Naive thymus-derived CD8-positive, alpha-beta T cell (primary cell): ENCODE results near the gene ITIH4. TPM values are rescaled to one million over a fixed set of nuclear protein-coding genes. Genes with fewer than 3 reads are reported as not detected.

Experiments
- ATAC-seq, 2 donors: fragments of 150-1000 bp; cut with Tn5 transposase in 1 of 2; sonication (Bioruptor Pico), chemical (Tn5 transposase) in 1 of 2; 1 replicate in 1 of 2; 2 replicates in 1 of 2; pipeline ENCODE4 v1.10.0; 2021; ENCODE audit warnings: mild to moderate bottlenecking in 2 of 2, moderate library complexity in 2 of 2
- POLR2A ChIA-PET: fragments of 350-600 bp; sonication (Branson Sonifier 250); formaldehyde crosslinking; loops from one replicate; lab custom pipeline; 2021; ENCODE audit warnings: antibody characterized with exemption; lab: Charles Lee
- DNase-seq, 10 donors: peaks; one replicate each; pipeline versions ENCODE4 v3.0.0 to v3.0.0-alpha.2; 2020 to 2022
- H3K27ac Mint-ChIP-seq, 10 donors: one replicate each; pipeline ENCODE4 v1.8.0; 2020 to 2022; ENCODE audit warnings: mild to moderate bottlenecking in 10 of 10, mixed read lengths in 10 of 10, moderate library complexity in 4 of 10, inconsistent platforms in 1 of 10
- H3K27me3 Mint-ChIP-seq, 5 donors: one replicate each; pipeline ENCODE4 v1.8.0; 2021 to 2022; ENCODE audit warnings: mixed read lengths in 5 of 5
- H3K36me3 Mint-ChIP-seq, 3 donors: one replicate each; pipeline ENCODE4 v1.8.0; 2020 to 2022; ENCODE audit warnings: mixed read lengths in 3 of 3, mild to moderate bottlenecking in 2 of 3, inconsistent platforms in 1 of 3
- H3K4me1 Mint-ChIP-seq, 4 donors: one replicate each; pipeline ENCODE4 v1.8.0; 2021 to 2022; ENCODE audit warnings: mixed read lengths in 4 of 4
- H3K4me3 Mint-ChIP-seq, 10 donors: one replicate each; pipeline ENCODE4 v1.8.0; 2020 to 2022; ENCODE audit warnings: mild to moderate bottlenecking in 10 of 10, mixed read lengths in 10 of 10, moderate library complexity in 6 of 10, inconsistent platforms in 1 of 10
- H3K9me3 Mint-ChIP-seq, 9 donors: one replicate each; pipeline ENCODE4 v1.8.0; 2020 to 2022; ENCODE audit warnings: mixed read lengths in 9 of 9, mild to moderate bottlenecking in 3 of 9, inconsistent platforms in 1 of 9, moderate library complexity in 1 of 9
- microRNA-seq: library from miRNA; unstranded; fragments of <30 nt; microRNA quantifications from one replicate; pipeline ENCODE4 v1.2.0, GENCODE V29; 2022; ENCODE audit warnings: borderline microRNAs expressed
- polyA plus RNA-seq, 3 donors: library from polyadenylated mRNA; unstranded; fragments of 300-500 nt; fragmentation: Illumina TruSeq; gene quantifications; one replicate each; pipeline ENCODE4 v1.2.3, GENCODE V29; 2021
- total RNA-seq, 8 experiments: library from RNA in 2 of 8; stranded (reverse) in 2 of 8; gene quantifications; one replicate each; pipeline ENCODE4 v1.2.3 and lab custom pipeline; 2021 to 2026

The ITIH4 gene
- total and polyA plus RNA-seq, 5 experiments from 2014 or later, result 0.05 to 32.6 (median 14.7) TPM; not detected in 1

- Mint-ChIP-seq H3K9me3 (no peaks in the 10 kb centered on the region), H3K4me1 (peaks cover 20 to 32% (median 21%) of the 10 kb centered on the region in 4 donors), H3K27ac (no peak overlapping the region), H3K36me3 (peaks cover 0 to 3% (median 0%) of the 10 kb centered on the region in 3 donors), H3K4me3 (peak overlapping the region in 1 of 10 donors; percentile 14), H3K27me3 (no peaks in the 10 kb centered on the region)
- POLR2A ChIA-PET, result no interaction called here
- DNase-seq, result peak in 1 of 10 donors; percentile 7
- no peak for ATAC-seq
Measured at GRCh38 chr3:52774066-52774713, 56.3 kb downstream of the ITIH4 start.

DNA sequence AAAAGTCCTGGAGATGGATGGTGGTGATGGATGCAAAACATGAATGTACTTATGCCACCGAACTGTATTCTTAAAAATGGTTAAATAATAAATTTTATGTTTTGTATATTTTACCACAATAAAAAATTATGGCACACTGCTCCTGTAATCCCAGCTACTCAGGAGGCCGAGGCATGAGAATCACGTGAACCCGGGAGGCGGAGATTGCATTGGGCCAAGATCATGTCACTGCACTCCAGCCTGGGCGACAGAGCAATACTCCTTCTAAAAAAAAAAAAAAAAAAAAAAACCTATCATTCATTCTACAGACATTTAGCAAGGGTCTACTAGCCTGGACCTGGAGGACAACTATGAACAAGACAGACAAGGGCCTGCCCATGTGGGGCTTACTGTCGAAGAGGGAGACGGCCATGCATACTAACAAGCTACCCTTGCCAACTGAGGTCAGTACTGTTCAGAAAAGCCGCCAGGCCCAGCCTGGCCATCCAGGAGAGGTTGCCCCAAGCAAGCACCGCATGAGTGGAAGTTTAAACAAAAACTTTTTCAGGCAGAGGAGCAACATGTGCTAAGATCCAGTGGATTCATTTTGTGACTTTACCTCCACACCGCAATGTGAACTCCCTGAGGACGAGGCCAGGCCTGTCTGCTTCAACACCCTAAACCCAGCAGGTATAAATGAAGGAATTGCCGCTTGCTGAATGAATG is 57.0 kb downstream of the ITIH4 start:
- H3K27me3 Mint-ChIP-seq, result no peaks in the 10 kb centered on the region
- peaks cover 21 to 35% (median 22%) of the 10 kb centered on the region in 4 donors for H3K4me1 Mint-ChIP-seq
- H3K9me3 Mint-ChIP-seq, result no peaks in the 10 kb centered on the region
- no peak overlapping the region for H3K4me3 Mint-ChIP-seq
- H3K36me3 Mint-ChIP-seq, result peaks cover 0 to 3% (median 0%) of the 10 kb centered on the region in 3 donors
- POLR2A ChIA-PET, result no interaction called here
- H3K27ac Mint-ChIP-seq, result peak overlapping the region in 1 of 10 donors; percentile 3
- no peak for ATAC-seq
- no peak for DNase-seq

GRCh38 chr3:52771702-52772101 is 58.8 kb downstream of the ITIH4 start:
- H3K4me3 Mint-ChIP-seq, result peak overlapping the region; percentile 74 to 99 (median 98)
- H3K27me3 Mint-ChIP-seq, result no peaks in the 10 kb centered on the region
- peaks cover 20 to 35% (median 24%) of the 10 kb centered on the region in 4 donors for H3K4me1 Mint-ChIP-seq
- H3K9me3 Mint-ChIP-seq, result no peaks in the 10 kb centered on the region
- H3K27ac Mint-ChIP-seq, result peak overlapping the region in 9 of 10 donors; percentile 89 to 98 (median 96)
- no peak for DNase-seq
- POLR2A ChIA-PET, result interaction anchor here (0.7 to 2.1 kb wide), 6 partner anchors 13 to 576 kb away, joined by 3 to 11 read pairs (median 4); partner anchors contain the start of genes DCP1A, GLT8D1, SPCS1 and TKT
- ATAC-seq, result no peak
- peaks cover 0 to 17% (median 0%) of the 10 kb centered on the region in 3 donors for H3K36me3 Mint-ChIP-seq

DNA sequence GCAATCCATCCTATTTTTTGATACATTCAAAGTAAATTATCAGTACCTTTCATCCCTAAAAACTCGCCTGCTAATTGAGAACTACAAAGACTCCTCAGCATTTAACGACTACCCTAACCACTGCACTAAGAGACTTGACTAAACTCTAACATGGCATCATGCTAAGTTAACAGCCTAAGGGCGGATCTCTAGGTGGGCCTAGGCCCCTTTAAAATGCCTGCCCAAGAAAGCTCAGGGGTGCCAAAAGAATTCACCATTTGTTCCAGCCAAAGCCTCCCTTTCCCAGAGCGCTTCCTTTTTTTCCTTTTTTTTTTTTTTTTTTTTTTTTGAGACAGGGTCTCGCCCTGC is 59.2 kb downstream of the ITIH4 start:
- DNase-seq (no peak), ATAC-seq (peak; percentile 12 to 26)
- Mint-ChIP-seq H3K27ac (peak overlapping the region; percentile 89 to 98 (median 96)), H3K4me3 (peak overlapping the region; percentile 74 to 99 (median 98)), H3K36me3 (peaks cover 0 to 17% (median 0%) of the 10 kb centered on the region in 3 donors), H3K27me3 (no peaks in the 10 kb centered on the region), H3K9me3 (no peaks in the 10 kb centered on the region), H3K4me1 (peaks cover 20 to 35% (median 24%) of the 10 kb centered on the region in 4 donors)
- POLR2A ChIA-PET, result interaction anchor here (0.6 to 2.1 kb wide), 8 partner anchors 12 to 576 kb away, joined by 3 to 11 read pairs (median 4); partner anchors contain the start of genes DCP1A, GLT8D1, SPCS1 and TKT

GRCh38 chr3:52770496-52771333 is 59.8 kb downstream of the ITIH4 start, which contains the start of gene NEK4:
Gene NEK4, minus strand, starts transcription at chr3:52770940. Its CDS starts 194 bp downstream, at chr3:52770746.
- H3K4me3 Mint-ChIP-seq, result peak within 1 kb of the TSS; percentile 74 to 99 (median 98)
- DNase-seq (peak; percentile 55 to 89 (median 74)), ATAC-seq (peak; percentile 87 to 95)
- no peaks in the 10 kb centered on the region for H3K27me3 Mint-ChIP-seq
- peak within 1 kb of the TSS; percentile 89 to 98 (median 96) for H3K27ac Mint-ChIP-seq
- H3K9me3 Mint-ChIP-seq, result no peaks in the 10 kb centered on the region
- H3K36me3 Mint-ChIP-seq, result peaks cover 0 to 23% (median 0%) of the 10 kb centered on the region in 3 donors
- POLR2A ChIA-PET, result interaction anchor here (0.5 to 2.1 kb wide), 8 partner anchors 11 to 577 kb away, joined by 3 to 11 read pairs (median 4); partner anchors contain the start of genes DCP1A, GLT8D1 and SPCS1
- H3K4me1 Mint-ChIP-seq, result peaks cover 20 to 33% (median 24%) of the 10 kb centered on the region in 4 donors

DNA sequence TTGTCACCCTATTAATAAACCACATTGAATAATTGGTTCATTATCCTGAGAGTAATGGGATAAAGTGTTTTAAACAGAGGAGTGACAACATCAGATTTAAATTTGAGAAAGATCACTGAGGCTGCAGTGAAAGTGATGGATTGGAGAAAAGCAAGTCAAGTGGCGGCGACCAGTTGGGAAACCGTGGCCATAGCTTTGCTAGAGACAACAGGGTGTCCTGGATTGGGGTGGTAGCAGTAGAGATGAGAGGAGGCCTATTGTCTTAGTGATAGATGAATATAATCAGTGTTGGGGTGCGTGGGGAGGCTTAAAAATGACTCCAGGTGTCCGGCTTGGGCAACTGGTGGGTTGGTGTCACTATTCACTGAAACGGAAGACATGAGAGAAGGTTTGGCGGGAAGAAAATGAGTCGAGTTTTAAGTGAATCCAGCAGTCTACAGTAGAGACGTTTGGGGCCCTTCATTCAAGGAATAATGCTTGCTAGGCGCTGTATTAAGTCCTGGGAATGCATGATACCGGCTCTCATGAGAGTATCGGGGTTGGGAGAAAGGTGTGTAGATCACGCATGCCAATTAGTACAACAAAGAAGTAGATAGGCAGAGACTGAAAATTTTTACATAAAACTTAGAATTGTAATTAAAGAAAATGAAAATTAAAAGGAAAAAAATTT is 60.6 kb downstream of the ITIH4 start:
- ATAC-seq (no peak), DNase-seq (peak in 3 of 10 donors; percentile 3 to 5 (median 5))
- Mint-ChIP-seq H3K4me1 (peaks cover 17 to 28% (median 24%) of the 10 kb centered on the region in 4 donors), H3K9me3 (no peaks in the 10 kb centered on the region), H3K36me3 (peaks cover 0 to 30% (median 1%) of the 10 kb centered on the region in 3 donors), H3K4me3 (peak overlapping the region; percentile 74 to 99 (median 98)), H3K27ac (peak overlapping the region; percentile 33 to 96 (median 90)), H3K27me3 (no peaks in the 10 kb centered on the region)
- POLR2A ChIA-PET, result interaction anchor here (1.4 to 2.1 kb wide), 3 partner anchors 64 to 578 kb away, joined by 4 to 11 read pairs (median 7); partner anchors contain the start of genes DCP1A, GLT8D1 and SPCS1

GRCh38 chr3:52763466-52763865 is 67.0 kb downstream of the ITIH4 start:
- ATAC-seq (no peak), DNase-seq (no peak)
- Mint-ChIP-seq H3K9me3 (no peaks in the 10 kb centered on the region), H3K27me3 (no peaks in the 10 kb centered on the region), H3K4me1 (peaks cover 0 to 4% (median 2%) of the 10 kb centered on the region in 4 donors), H3K4me3 (no peak overlapping the region), H3K27ac (peak overlapping the region in 2 of 10 donors; percentile 9 to 75), H3K36me3 (peaks cover 0 to 90% (median 12%) of the 10 kb centered on the region in 3 donors)
- POLR2A ChIA-PET, result no interaction called here

Small RNA genes within 50 kb of the gene (microRNA-seq; reads per million reads assigned to microRNA genes)
- not detected for gene MIR8064

Other genes with a start within 250 kb of the ITIH4 start
- gene PBRM1, start 144.8 kb downstream of the ITIH4 start, total RNA-seq, result 10 to 100 TPM; 66.0 to 72.9 TPM
- gene PBRM1, start 144.8 kb downstream of the ITIH4 start, polyA plus RNA-seq, result 10 to 100 TPM; 71.8 to 81.4 (median 80.5) TPM
- 100 to 1,000 TPM; 107 to 109 TPM for gene GNL3, start 144.6 kb downstream of the ITIH4 start, total RNA-seq
- gene GNL3, start 144.6 kb downstream of the ITIH4 start, polyA plus RNA-seq, result 10 to 100 TPM; 41.8 to 77.5 (median 73.2) TPM
- 10 to 100 TPM; 39.2 to 41.0 TPM for gene GLT8D1, start 124.9 kb downstream of the ITIH4 start, total RNA-seq
- 10 to 100 TPM; 54.8 to 67.4 (median 58.3) TPM for gene GLT8D1, start 124.9 kb downstream of the ITIH4 start, polyA plus RNA-seq
- gene SPCS1, start 124.6 kb downstream of the ITIH4 start, total RNA-seq, result 10 to 100 TPM; 80.1 to 89.9 TPM
- gene SPCS1, start 124.6 kb downstream of the ITIH4 start, polyA plus RNA-seq, result 100 to 1,000 TPM; 340 to 369 (median 348) TPM
- gene NEK4, start 59.7 kb downstream of the ITIH4 start, total RNA-seq, result 10 to 100 TPM; 24.4 to 25.3 TPM
- gene NEK4, start 59.7 kb downstream of the ITIH4 start, polyA plus RNA-seq, result 10 to 100 TPM in 2 of 3 donors, 1 to 10 TPM in 1; 6.2 to 12.4 (median 10.3) TPM
- gene ITIH1, start 53.1 kb downstream of the ITIH4 start, total RNA-seq, result not detected
- gene ITIH1, start 53.1 kb downstream of the ITIH4 start, polyA plus RNA-seq, result not detected
- gene ITIH3, start 35.9 kb downstream of the ITIH4 start, total RNA-seq, result not detected
- under 1 TPM in 1 of 3 donors, not detected in 2; 0.40 TPM for gene ITIH3, start 35.9 kb downstream of the ITIH4 start, polyA plus RNA-seq
- 1 to 10 TPM in 1 of 2 experiments, not detected in 1; 3.4 TPM for gene MUSTN1, start 4.3 kb upstream of the ITIH4 start, total RNA-seq
- gene MUSTN1, start 4.3 kb upstream of the ITIH4 start, polyA plus RNA-seq, result under 1 TPM in 1 of 3 donors, not detected in 2; 0.68 TPM
- gene STIMATE, start 66.9 kb upstream of the ITIH4 start, total RNA-seq, result 10 to 100 TPM; 19.5 to 26.5 TPM
- gene STIMATE, start 66.9 kb upstream of the ITIH4 start, polyA plus RNA-seq, result 1 to 10 TPM; 5.1 to 6.3 (median 5.3) TPM
- gene SFMBT1, start 215.4 kb upstream of the ITIH4 start, total RNA-seq, result 10 to 100 TPM; 35.2 to 35.5 TPM
- 10 to 100 TPM; 13.4 to 29.7 (median 18.1) TPM for gene SFMBT1, start 215.4 kb upstream of the ITIH4 start, polyA plus RNA-seq